PFSK-1 (cell line): ENCODE data around the gene SLC25A47.

Source experiments
- FOXP2 ChIP-seq: optimal IDR thresholded peaks from 2 replicates; pipeline ENCODE3; 2011; ENCODE audit warnings: borderline replicate concordance, control low read depth, inconsistent platforms; ENCODE audit not compliant: insufficient read depth; ENCODE audit errors: extremely low read length, extremely low read depth
- POLR2AphosphoS5 ChIP-seq: IDR thresholded peaks from 2 replicates; pipeline ENCODE4 v1.6.1; 2012; ENCODE audit warnings: low read depth, mild to moderate bottlenecking, control low read depth, low read length, moderate library complexity
- REST ChIP-seq, 2 experiments: IDR thresholded peaks; 2 replicates each; pipeline versions ENCODE4 v1.6.1 to v1.8.0; 2011 to 2012; ENCODE audit warnings: low read depth in 2 of 2, low read length in 2 of 2, control low read depth in 1 of 2, inconsistent platforms in 1 of 2, mild to moderate bottlenecking in 1 of 2, moderate library complexity in 1 of 2; ENCODE audit not compliant: insufficient read depth in 1 of 2
- SIN3A ChIP-seq: IDR thresholded peaks from 2 replicates; pipeline ENCODE4 v1.6.1; 2012; ENCODE audit warnings: mild to moderate bottlenecking, low read length, moderate library complexity, borderline replicate concordance; ENCODE audit not compliant: insufficient read depth
- TAF1 ChIP-seq: IDR thresholded peaks from 2 replicates; pipeline ENCODE4 v1.6.1; 2012; ENCODE audit warnings: low read length, control low read depth, borderline replicate concordance; ENCODE audit not compliant: insufficient read depth

The SLC25A47 gene

GRCh38 chr14:100350276-100350926, 27.3 kb downstream of the SLC25A47 start:
- TF ChIP-seq REST (IDR thresholded peaks at IDR 0.05; ENCODE audit: insufficient read depth in 1 of 2, low read depth in 2 of 2, low read length in 2 of 2) (no peak), FOXP2 (no peak), SIN3A (no peak), POLR2AphosphoS5 (no peak), TAF1 (no peak)

DNA sequence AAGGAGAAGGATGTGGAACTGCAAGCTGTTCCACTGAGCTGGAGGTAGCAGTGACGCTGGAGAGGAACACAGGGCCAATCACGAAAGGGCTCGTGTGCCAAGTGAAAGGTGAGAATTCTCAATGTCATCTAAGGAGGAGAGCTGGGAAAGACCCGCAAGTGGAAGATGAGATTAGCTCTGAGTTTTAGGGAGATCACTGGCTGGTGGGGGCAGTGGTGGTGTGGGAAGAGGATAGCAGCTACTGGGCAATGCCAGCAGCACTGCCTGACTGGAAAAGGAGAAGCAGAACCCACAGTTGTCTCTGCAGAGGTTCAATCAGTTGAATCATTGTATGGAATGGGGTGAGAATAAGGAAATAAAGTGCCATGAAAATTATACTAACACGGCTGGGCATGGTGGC, 27.8 kb downstream of the SLC25A47 start:
- no peak for TF ChIP-seq SIN3A
- no peak for TF ChIP-seq TAF1

DNA sequence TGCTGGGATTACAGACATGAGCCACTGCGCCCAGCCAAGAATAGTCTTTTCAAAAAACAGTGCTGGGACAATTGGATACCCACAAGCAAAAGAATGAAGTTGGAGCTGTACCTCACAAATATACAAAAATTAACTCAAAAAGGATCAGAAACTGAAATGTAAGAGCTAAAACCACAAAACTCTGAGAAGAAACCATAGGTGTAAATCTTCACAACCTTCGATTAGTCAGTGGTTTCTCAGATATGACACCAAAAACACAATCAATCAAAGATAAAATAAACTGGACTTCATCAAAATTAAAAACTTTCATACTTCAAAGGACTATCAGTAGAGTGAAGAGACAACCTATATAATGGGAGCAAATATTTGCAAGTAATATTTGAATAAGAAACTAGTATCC, 35.3 kb downstream of the SLC25A47 start:
- TF ChIP-seq POLR2AphosphoS5 (no peak), FOXP2 (no peak), SIN3A (no peak), TAF1 (no peak), REST (IDR thresholded peaks at IDR 0.05; ENCODE audit: insufficient read depth in 1 of 2, low read depth in 2 of 2, low read length in 2 of 2) (no peak)

DNA sequence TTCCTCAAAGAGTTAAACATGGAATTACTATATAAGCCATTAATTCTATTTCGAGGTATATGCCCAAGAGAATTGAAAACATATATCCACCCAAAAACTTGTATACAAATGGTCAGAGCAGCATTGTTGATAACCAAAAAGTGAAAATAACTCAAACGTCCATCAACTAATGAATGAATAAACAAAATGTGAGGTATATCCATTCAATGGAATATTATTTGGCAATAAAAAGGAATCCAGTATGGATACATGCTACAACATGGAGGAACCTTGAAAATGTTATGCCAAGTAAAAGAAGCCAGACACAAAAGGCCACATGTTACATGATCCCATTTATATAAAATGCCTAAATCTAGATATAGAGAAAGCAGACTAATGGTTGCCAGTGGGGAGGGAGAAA, 36.0 kb downstream of the SLC25A47 start:
- TF ChIP-seq REST (IDR thresholded peaks at IDR 0.05; ENCODE audit: insufficient read depth in 1 of 2, low read depth in 2 of 2, low read length in 2 of 2) (no peak), POLR2AphosphoS5 (no peak), FOXP2 (no peak), TAF1 (no peak), SIN3A (no peak)

DNA sequence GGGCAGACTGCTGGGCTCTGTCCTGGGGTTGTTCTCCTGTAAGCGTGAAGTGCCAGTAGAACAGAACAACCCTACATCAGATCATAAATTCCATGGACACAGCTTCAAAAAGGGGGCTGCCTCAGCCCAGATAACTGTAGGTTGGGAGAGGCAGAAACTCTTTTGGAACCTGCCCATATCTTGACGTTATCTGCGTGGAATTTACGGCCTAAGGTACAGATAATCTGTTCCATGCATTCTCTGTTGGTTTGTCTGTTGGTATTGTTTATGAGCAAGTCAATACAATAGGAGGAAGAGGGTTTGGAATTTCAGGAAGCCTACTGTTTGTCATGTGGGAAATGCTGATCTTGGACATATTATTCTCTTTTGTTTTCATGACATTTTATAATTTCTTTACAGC, 36.7 kb downstream of the SLC25A47 start:
- TF ChIP-seq FOXP2 (no peak), REST (IDR thresholded peaks at IDR 0.05; ENCODE audit: insufficient read depth in 1 of 2, low read depth in 2 of 2, low read length in 2 of 2) (no peak), TAF1 (no peak), POLR2AphosphoS5 (no peak), SIN3A (no peak)
